Nephron progenitor cell (in vitro differentiated cells): ENCODE measurements around the gene PHF2.

ENCODE experiments used
- DNase-seq: peaks from one replicate; pipeline ENCODE4 v3.0.0; 2021
- H3K27ac Mint-ChIP-seq: 2 replicates; pipeline ENCODE4 v1.8.0; 2021; ENCODE audit warnings: mild to moderate bottlenecking, moderate library complexity, mixed read lengths
- H3K27me3 Mint-ChIP-seq: 2 replicates; pipeline ENCODE4 v1.8.0; 2021; ENCODE audit warnings: mild to moderate bottlenecking, low read depth, mixed read lengths; ENCODE audit not compliant: poor library complexity
- H3K36me3 Mint-ChIP-seq: 2 replicates; pipeline ENCODE4 v1.8.0; 2021; ENCODE audit warnings: low read depth, mixed read lengths
- H3K4me1 Mint-ChIP-seq: 2 replicates; pipeline ENCODE4 v1.8.0; 2021; ENCODE audit warnings: mixed read lengths
- H3K4me3 Mint-ChIP-seq: 2 replicates; pipeline ENCODE4 v1.8.0; 2021; ENCODE audit warnings: mild to moderate bottlenecking, moderate library complexity, mixed read lengths
- H3K9me3 Mint-ChIP-seq: 2 replicates; pipeline ENCODE4 v1.8.0; 2021; ENCODE audit warnings: mild to moderate bottlenecking, moderate library complexity, mixed read lengths
- TF ChIP-seq, protein P1 (sequence below): fragments of 200-600 bp; sonication (generic); IDR thresholded peaks from 2 replicates; pipeline ENCODE4 v1.5.0; 2021; ENCODE audit warnings: antibody characterized with exemption

Gene PHF2

DNA sequence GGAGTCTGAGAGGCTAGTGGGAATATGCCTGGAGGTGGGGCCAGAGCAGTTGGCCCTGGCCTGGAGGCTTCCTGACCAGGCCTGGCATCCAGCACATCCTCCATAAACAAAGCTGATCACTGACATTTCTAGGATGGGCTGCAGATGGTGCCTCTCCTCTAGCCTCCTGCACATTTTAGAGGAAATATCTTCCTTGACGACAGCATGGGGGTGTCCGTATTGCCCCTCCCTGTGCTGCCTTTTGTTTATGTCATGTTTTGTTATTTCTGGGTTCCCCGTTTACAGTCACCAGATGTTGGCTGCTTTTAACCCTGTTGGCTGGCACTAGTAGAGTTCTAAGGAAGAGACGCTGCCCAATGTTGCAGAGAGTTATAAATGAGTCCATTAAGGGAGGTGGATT, 148.5 kb downstream of the PHF2 start:
- no peaks in the 10 kb centered on the region for H3K4me1 Mint-ChIP-seq
- no peak overlapping the region for H3K27ac Mint-ChIP-seq
- H3K36me3 Mint-ChIP-seq: no peaks in the 10 kb centered on the region
- H3K27me3 Mint-ChIP-seq: peaks cover 8% of the 10 kb centered on the region
- no peak for DNase-seq
- TF ChIP-seq, protein P1, sequence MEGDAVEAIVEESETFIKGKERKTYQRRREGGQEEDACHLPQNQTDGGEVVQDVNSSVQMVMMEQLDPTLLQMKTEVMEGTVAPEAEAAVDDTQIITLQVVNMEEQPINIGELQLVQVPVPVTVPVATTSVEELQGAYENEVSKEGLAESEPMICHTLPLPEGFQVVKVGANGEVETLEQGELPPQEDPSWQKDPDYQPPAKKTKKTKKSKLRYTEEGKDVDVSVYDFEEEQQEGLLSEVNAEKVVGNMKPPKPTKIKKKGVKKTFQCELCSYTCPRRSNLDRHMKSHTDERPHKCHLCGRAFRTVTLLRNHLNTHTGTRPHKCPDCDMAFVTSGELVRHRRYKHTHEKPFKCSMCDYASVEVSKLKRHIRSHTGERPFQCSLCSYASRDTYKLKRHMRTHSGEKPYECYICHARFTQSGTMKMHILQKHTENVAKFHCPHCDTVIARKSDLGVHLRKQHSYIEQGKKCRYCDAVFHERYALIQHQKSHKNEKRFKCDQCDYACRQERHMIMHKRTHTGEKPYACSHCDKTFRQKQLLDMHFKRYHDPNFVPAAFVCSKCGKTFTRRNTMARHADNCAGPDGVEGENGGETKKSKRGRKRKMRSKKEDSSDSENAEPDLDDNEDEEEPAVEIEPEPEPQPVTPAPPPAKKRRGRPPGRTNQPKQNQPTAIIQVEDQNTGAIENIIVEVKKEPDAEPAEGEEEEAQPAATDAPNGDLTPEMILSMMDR: no peak
- H3K4me3 Mint-ChIP-seq: no peak overlapping the region
- H3K9me3 Mint-ChIP-seq: peaks cover 8% of the 10 kb centered on the region

DNA sequence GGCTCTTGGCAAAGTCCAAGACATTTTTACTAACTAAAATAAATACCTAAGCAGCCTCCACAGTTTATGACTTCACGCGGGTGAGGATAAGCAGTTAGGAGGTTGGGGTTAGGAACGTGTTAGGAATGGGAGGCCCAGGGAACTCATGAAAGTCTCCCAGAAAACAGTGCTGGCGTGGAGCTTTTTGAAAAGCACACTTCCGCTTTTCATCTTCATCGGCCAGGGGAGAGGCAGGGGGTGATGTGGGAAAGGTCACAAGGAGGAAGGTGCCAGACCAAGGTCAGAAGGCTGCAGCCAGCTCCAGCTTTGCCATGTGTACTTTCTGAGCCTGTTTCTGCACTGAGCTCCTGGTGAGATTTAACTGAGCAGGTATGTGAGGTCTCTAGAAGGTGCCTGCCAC, 149.0 kb downstream of the PHF2 start:
- peaks cover 10% of the 10 kb centered on the region for H3K27me3 Mint-ChIP-seq
- no peak overlapping the region for H3K4me3 Mint-ChIP-seq
- no peaks in the 10 kb centered on the region for H3K4me1 Mint-ChIP-seq
- no peak for DNase-seq
- H3K36me3 Mint-ChIP-seq: no peaks in the 10 kb centered on the region
- TF ChIP-seq, protein P1: no peak
- no peak overlapping the region for H3K27ac Mint-ChIP-seq
- peaks cover 10% of the 10 kb centered on the region for H3K9me3 Mint-ChIP-seq

DNA sequence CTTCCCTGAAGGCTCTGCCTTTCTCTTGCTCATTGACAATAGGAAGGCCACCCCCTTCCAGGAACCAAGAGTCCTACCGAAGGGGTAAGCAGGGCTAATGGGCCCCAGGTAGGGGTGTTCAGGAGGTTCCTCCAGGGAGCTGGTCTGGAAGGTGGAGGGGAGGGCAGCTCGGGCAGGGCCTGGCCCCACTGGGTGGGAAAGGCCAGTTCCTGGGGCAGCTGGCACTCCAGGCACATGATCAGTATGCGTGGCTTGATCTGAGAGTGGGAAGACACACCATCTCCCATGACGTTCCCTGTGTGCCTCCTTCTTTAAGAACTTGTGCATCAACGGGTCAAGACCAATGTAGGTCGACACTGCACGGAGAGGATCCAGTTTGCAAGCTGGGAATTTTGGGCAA, 149.8 kb downstream of the PHF2 start:
- TF ChIP-seq, protein P1: no peak
- Mint-ChIP-seq H3K4me3 (no peak overlapping the region), H3K4me1 (no peaks in the 10 kb centered on the region), H3K27me3 (peaks cover 13% of the 10 kb centered on the region), H3K9me3 (peaks cover 16% of the 10 kb centered on the region), H3K27ac (no peak overlapping the region), H3K36me3 (no peaks in the 10 kb centered on the region)
- no peak for DNase-seq
